Ovary (tissue), 9 donors: Measurements from ENCODE around the gene UBE3D. TPM values are rescaled to one million over a fixed set of nuclear protein-coding genes. Genes with fewer than 3 reads are reported as not detected.
"Not testable (repeated sequence)": the region's sequence is repeated elsewhere in the genome, so short reads cannot be mapped to it uniquely, and the experiment has no call there.

Experiments
- DNase-seq, 5 donors: peaks; one replicate each; pipeline ENCODE4 v3.0.0-alpha.2; 2019 to 2020
- H3K27ac ChIP-seq, 2 donors: fragments of 200-600 bp; one replicate each; pipeline versions ENCODE4 v1.5.1 to v1.8.0; 2019 to 2022
- H3K27me3 ChIP-seq: fragments of 200-600 bp; one replicate; pipeline ENCODE4 v1.8.0; 2022
- H3K36me3 ChIP-seq: fragments of 200-600 bp; sonication (generic); one replicate; pipeline ENCODE4 v1.5.1; 2019
- H3K4me1 ChIP-seq: one replicate; pipeline ENCODE4 v1.8.1; 2013; ENCODE audit warnings: mild to moderate bottlenecking, moderate library complexity; ENCODE audit not compliant: insufficient read depth
- H3K4me3 ChIP-seq: fragments of 200-600 bp; sonication (generic); one replicate; pipeline ENCODE4 v1.5.1; 2017
- H3K9me3 ChIP-seq, 2 donors: fragments of 200-600 bp in 1 of 2; sonication (generic) in 1 of 2; one replicate each; pipeline versions ENCODE4 v1.5.1 to v1.8.1; 2013 to 2019; ENCODE audit warnings: mild to moderate bottlenecking in 1 of 2, moderate library complexity in 1 of 2
- CTCF ChIP-seq, 3 donors: fragments of 450-650 bp in 2 of 3; fragments of 200-600 bp in 1 of 3; IDR thresholded peaks; one replicate each; pipeline versions ENCODE4 v1.5.1 to v1.8.0; 2016 to 2022; ENCODE audit warnings: antibody characterized with exemption in 3 of 3, mild to moderate bottlenecking in 1 of 3
- EP300 ChIP-seq: sonication (generic); formaldehyde crosslinking; IDR thresholded peaks from one replicate; pipeline ENCODE4 v1.6.1; 2017; ENCODE audit warnings: antibody characterized with exemption
- POLR2A ChIP-seq: fragments of 450-650 bp; IDR thresholded peaks from one replicate; pipeline ENCODE4 v1.6.1; 2017; ENCODE audit warnings: antibody characterized with exemption, mild to moderate bottlenecking, moderate library complexity
- WGBS, 3 donors: extraction: QIAGEN DNeasy Blood & Tissue Kit in 1 of 3; methylation state at CpG; one replicate each; pipeline versions ENCODE4 v1.1.5 to v1.1.7; 2013 to 2017; 5-methylcytosine and 5-hydroxymethylcytosine counted together
- intact Hi-C, 4 donors: fragments of 100-400 bp; cut with DNase I; formaldehyde crosslinking; loops; one replicate each; pipeline versions ENCODE4 v1.11.0 to v1.15.1; 2022 to 2023
- polyA plus RNA-seq, 2 donors: library from polyadenylated mRNA; stranded (reverse); fragments of 200-250 nt in 1 of 2; fragments of 350-450 nt in 1 of 2; fragmentation: Illumina TruSeq in 1 of 2; extraction: RNeasy Lipid Tissue Mini Kit (QIAGEN cat#74804) in 1 of 2; gene quantifications; one replicate each; pipeline ENCODE4 v1.2.3, GENCODE V29; 2013 to 2014
- total RNA-seq, 7 donors: library from RNA; depleted of rRNA in 2 of 7; stranded (reverse); fragments of >200 nt in 2 of 7; fragmentation: NEBNext Ultra II Directional in 3 of 7; extraction: Animal tissue kit (Norgen Biotek cat#: 25700) in 3 of 7; gene quantifications; one replicate each; pipeline versions ENCODE4 v1.1.0 to v1.2.4, GENCODE V29; 2016 to 2023
- donor health status: DM: no; HTN: no; CAD: no; lungs with moderate emphysema.
- donor health status: DM: no; HTN: no; CAD: no.
- donor health status: Bipolar disorder and iron deficiency.
- donor health status: DM: yes; HTN: yes; CAD: no.
- donor health status: DM: no; HTN: no; CAD: no.
- donor health status: DM: yes; HTN: yes; CAD: no.

UBE3D gene
- total and polyA plus RNA-seq, 9 donors: 3.3 to 13.1 (median 5.9) TPM

GRCh38 chr6:82865461-82865860 is 200.2 kb downstream of the UBE3D start:
- no peak for DNase-seq
- Histone ChIP-seq H3K36me3 (no peaks in the 10 kb centered on the region), H3K27me3 (no peaks in the 10 kb centered on the region), H3K9me3 (no peaks in the 10 kb centered on the region), H3K4me3 (no peak overlapping the region), H3K27ac (no peak overlapping the region), H3K4me1 (no peaks in the 10 kb centered on the region)
- 72 to 83% (median 82%) methylated on average over 3 of the region's 3 CpGs for WGBS, 3 donors
- TF ChIP-seq EP300: no peak
- TF ChIP-seq CTCF (IDR thresholded peaks at IDR 0.05): no peak
- intact Hi-C loops: no loop called here

- H3K27me3 ChIP-seq: no peaks in the 10 kb centered on the region
- intact Hi-C loops: no loop called here
- H3K36me3 ChIP-seq: no peaks in the 10 kb centered on the region
- no peak overlapping the region for H3K27ac ChIP-seq
- no peaks in the 10 kb centered on the region for H3K4me1 ChIP-seq
- H3K9me3 ChIP-seq: no peaks in the 10 kb centered on the region
- no peak overlapping the region for H3K4me3 ChIP-seq
- TF ChIP-seq EP300 (no peak), CTCF (IDR thresholded peaks at IDR 0.05) (no peak), POLR2A (no peak)
- DNase-seq: no peak
Observed at GRCh38 chr6:82863781-82864180, 201.9 kb downstream of the UBE3D start.

DNA sequence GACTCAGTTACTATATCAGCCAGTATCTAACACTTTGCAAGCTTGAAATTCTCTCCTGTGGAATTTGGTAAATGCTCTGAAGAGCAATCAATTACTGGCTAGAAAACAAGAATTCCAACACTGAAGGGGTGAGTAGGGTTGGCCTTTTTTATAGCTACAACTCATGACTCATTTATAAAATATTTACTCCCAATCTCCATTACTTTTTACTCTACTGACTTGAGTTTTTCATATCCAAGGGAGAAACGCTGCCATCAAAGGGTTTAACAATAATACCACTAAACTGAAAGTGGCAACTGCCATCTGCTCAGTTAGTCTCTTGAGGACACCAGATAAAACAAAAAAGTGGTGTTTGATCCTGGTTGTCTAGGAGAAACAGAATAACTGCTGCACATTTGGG is 203.1 kb downstream of the UBE3D start:
- H3K4me3 ChIP-seq: no peak overlapping the region

DNA sequence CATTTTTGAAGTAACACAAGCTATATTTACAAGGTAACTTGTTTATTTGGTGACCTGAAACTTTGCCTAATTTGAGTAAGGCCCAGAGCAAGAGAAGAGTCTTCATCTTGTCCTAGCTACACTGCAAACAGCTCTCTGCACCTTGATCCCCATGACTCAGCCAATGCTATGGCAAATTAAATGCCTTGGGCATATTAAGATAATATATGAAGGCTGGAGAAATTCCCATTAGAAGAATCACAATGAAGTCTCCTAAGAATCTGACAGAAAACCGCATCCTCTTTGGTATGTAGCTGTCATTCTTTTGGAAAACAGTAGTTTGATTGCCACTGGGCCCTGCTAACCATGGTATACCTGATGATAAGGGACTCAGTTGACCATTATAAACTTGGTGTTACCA is 204.5 kb downstream of the UBE3D start:
- 74 to 83% (median 81%) methylated on average over 1 of the region's 1 CpG for WGBS, 3 donors

More for the DNA sequence above, 203.1 kb downstream of the UBE3D start:
- Histone ChIP-seq H3K36me3 (no peaks in the 10 kb centered on the region), H3K4me1 (no peaks in the 10 kb centered on the region), H3K9me3 (no peaks in the 10 kb centered on the region), H3K27me3 (no peaks in the 10 kb centered on the region), H3K27ac (no peak overlapping the region)
- TF ChIP-seq CTCF (IDR thresholded peaks at IDR 0.05) (no peak), EP300 (no peak), POLR2A (no peak)
- WGBS, 3 donors: 0 to 21% (median 10%) methylated on average over 1 of the region's 1 CpG
- intact Hi-C loops: no loop called here
- DNase-seq: no peak

DNA sequence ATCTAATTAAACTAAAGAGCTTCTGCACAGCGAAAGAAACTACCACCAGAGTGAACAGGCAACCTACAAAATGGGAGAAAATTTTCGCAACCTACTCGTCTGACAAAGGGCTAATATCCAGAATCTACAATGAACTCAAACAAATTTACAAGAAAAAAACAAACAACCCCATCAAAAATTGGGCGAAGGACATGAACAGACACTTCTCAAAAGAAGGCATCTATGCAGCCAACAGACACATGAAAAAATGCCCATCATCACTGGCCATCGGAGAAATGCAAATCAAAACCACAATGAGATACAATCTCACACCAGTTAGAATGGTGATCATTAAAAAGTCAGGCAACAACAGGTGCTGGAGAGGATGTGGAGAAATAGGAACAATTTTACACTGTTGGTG is 209.6 kb downstream of the UBE3D start:
- H3K27ac ChIP-seq, intact Hi-C loops, H3K9me3 ChIP-seq, H3K4me1 ChIP-seq, DNase-seq, H3K36me3 ChIP-seq, H3K27me3 ChIP-seq, H3K4me3 ChIP-seq: not testable (repeated sequence)
- 84 to 92% (median 86%) methylated on average over 5 of the region's 5 CpGs for WGBS, 3 donors

More for the DNA sequence above, 204.5 kb downstream of the UBE3D start:
- TF ChIP-seq EP300 (no peak), CTCF (IDR thresholded peaks at IDR 0.05) (no peak), POLR2A (no peak)
- Histone ChIP-seq H3K4me1 (no peaks in the 10 kb centered on the region), H3K27ac (no peak overlapping the region), H3K9me3 (no peaks in the 10 kb centered on the region), H3K4me3 (no peak overlapping the region), H3K27me3 (no peaks in the 10 kb centered on the region), H3K36me3 (no peaks in the 10 kb centered on the region)
- intact Hi-C loops: no loop called here
- DNase-seq: no peak

DNA sequence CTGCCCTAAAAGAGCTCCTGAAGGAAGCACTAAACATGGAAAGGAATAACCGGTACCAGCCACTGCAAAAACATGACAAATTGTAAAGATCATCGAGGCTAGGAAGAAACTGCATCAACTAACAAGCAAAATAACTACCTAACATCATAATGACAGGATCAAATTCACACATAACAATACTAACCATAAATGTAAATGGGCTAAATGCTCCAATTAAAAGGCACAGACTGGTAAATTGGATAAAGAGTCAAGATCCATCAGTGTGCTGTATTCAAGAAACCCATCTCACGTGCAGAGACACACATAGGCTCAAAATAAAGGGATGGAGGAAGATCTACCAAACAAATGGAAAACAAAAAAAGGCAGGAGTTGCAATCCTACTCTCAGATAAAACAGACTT is 212.7 kb downstream of the UBE3D start:
- intact Hi-C loops, H3K36me3 ChIP-seq, H3K4me1 ChIP-seq, H3K27ac ChIP-seq, DNase-seq, H3K4me3 ChIP-seq, H3K9me3 ChIP-seq, H3K27me3 ChIP-seq: not testable (repeated sequence)
- WGBS, 3 donors: 80 to 83% (median 83%) methylated on average over 3 of the region's 3 CpGs
